ENCODE results near the gene ZFP1.

The ZFP1 gene

GRCh38 chr16:75138636-75139035, 9.7 kb upstream of the ZFP1 start:
- DNase-seq (ENCODE audit: low read depth, low spot score): no peak
- Histone ChIP-seq H3K4me1 (ENCODE audit: insufficient read depth, insufficient read length) (peaks cover 5% of the 10 kb centered on the region), H3K27me3 (ENCODE audit: insufficient read depth, insufficient read length) (no peaks in the 10 kb centered on the region), H3K9ac (ENCODE audit: insufficient read length, low read depth) (no peak overlapping the region), H3K9me3 (ENCODE audit: insufficient read depth, low read length) (no peaks in the 10 kb centered on the region), H3K4me3 (ENCODE audit: insufficient read length, low read depth) (no peak overlapping the region), H3K36me3 (ENCODE audit: insufficient read depth, insufficient read length, low read length) (no peaks in the 10 kb centered on the region)
- no peak for TF ChIP-seq ZNF274 (IDR thresholded peaks at IDR 0.05; ENCODE audit: low read depth, low read length)
- TF ChIP-seq SUZ12 (IDR thresholded peaks at IDR 0.05; ENCODE audit: extremely low read depth, insufficient read depth, insufficient read length): no peak
- no peak for TF ChIP-seq YY1 (IDR thresholded peaks at IDR 0.05; ENCODE audit: insufficient read depth, insufficient read length)

- no peak overlapping the region for H3K9ac ChIP-seq (ENCODE audit: insufficient read length, low read depth)
- peaks cover 5% of the 10 kb centered on the region for H3K4me1 ChIP-seq (ENCODE audit: insufficient read depth, insufficient read length)
- H3K9me3 ChIP-seq (ENCODE audit: insufficient read depth, low read length): no peaks in the 10 kb centered on the region
- H3K4me3 ChIP-seq (ENCODE audit: insufficient read length, low read depth): no peak overlapping the region
- TF ChIP-seq ZNF274 (IDR thresholded peaks at IDR 0.05; ENCODE audit: low read depth, low read length): no peak
- no peak for TF ChIP-seq YY1 (IDR thresholded peaks at IDR 0.05; ENCODE audit: insufficient read depth, insufficient read length)
- no peak for TF ChIP-seq SUZ12 (IDR thresholded peaks at IDR 0.05; ENCODE audit: extremely low read depth, insufficient read depth, insufficient read length)
- H3K27me3 ChIP-seq (ENCODE audit: insufficient read depth, insufficient read length): no peaks in the 10 kb centered on the region
- DNase-seq (ENCODE audit: low read depth, low spot score): no peak
- H3K36me3 ChIP-seq (ENCODE audit: insufficient read depth, insufficient read length, low read length): no peaks in the 10 kb centered on the region
Measured at GRCh38 chr16:75139498-75139897, 8.8 kb upstream of the ZFP1 start.

GRCh38 chr16:75143941-75144340, 4.4 kb upstream of the ZFP1 start:
- H3K27me3 ChIP-seq (ENCODE audit: insufficient read depth, insufficient read length): no peaks in the 10 kb centered on the region

GRCh38 chr16:75147968-75148310, 385 bp upstream of the ZFP1 start:
- no peak overlapping the region for H3K9ac ChIP-seq (ENCODE audit: insufficient read length, low read depth)

More at GRCh38 chr16:75143941-75144340, 4.4 kb upstream of the ZFP1 start:
- DNase-seq (ENCODE audit: low read depth, low spot score): no peak
- Histone ChIP-seq H3K4me3 (ENCODE audit: insufficient read length, low read depth) (no peak overlapping the region), H3K9me3 (ENCODE audit: insufficient read depth, low read length) (peaks cover 9% of the 10 kb centered on the region; the same call in 1 of the 2 replicates), H3K9ac (ENCODE audit: insufficient read length, low read depth) (no peak overlapping the region), H3K4me1 (ENCODE audit: insufficient read depth, insufficient read length) (no peaks in the 10 kb centered on the region), H3K36me3 (ENCODE audit: insufficient read depth, insufficient read length, low read length) (no peaks in the 10 kb centered on the region)
- TF ChIP-seq YY1 (IDR thresholded peaks at IDR 0.05; ENCODE audit: insufficient read depth, insufficient read length) (no peak), ZNF274 (IDR thresholded peaks at IDR 0.05; ENCODE audit: low read depth, low read length) (no peak), SUZ12 (IDR thresholded peaks at IDR 0.05; ENCODE audit: extremely low read depth, insufficient read depth, insufficient read length) (no peak)

GRCh38 chr16:75151798-75152197, 3.5 kb downstream of the ZFP1 start:
- Histone ChIP-seq H3K9me3 (ENCODE audit: insufficient read depth, low read length) (peaks cover 32% of the 10 kb centered on the region), H3K9ac (ENCODE audit: insufficient read length, low read depth) (no peak overlapping the region), H3K36me3 (ENCODE audit: insufficient read depth, insufficient read length, low read length) (peaks cover 26% of the 10 kb centered on the region), H3K4me3 (ENCODE audit: insufficient read length, low read depth) (no peak overlapping the region), H3K27me3 (ENCODE audit: insufficient read depth, insufficient read length) (no peaks in the 10 kb centered on the region), H3K4me1 (ENCODE audit: insufficient read depth, insufficient read length) (no peaks in the 10 kb centered on the region)
- TF ChIP-seq YY1 (IDR thresholded peaks at IDR 0.05; ENCODE audit: insufficient read depth, insufficient read length) (no peak), SUZ12 (IDR thresholded peaks at IDR 0.05; ENCODE audit: extremely low read depth, insufficient read depth, insufficient read length) (no peak), ZNF274 (IDR thresholded peaks at IDR 0.05; ENCODE audit: low read depth, low read length) (no peak)
- no peak for DNase-seq (ENCODE audit: low read depth, low spot score)

More at GRCh38 chr16:75147968-75148310, 385 bp upstream of the ZFP1 start:
- TF ChIP-seq ZNF274 (IDR thresholded peaks at IDR 0.05; ENCODE audit: low read depth, low read length) (no peak), YY1 (IDR thresholded peaks at IDR 0.05; ENCODE audit: insufficient read depth, insufficient read length) (no peak), SUZ12 (IDR thresholded peaks at IDR 0.05; ENCODE audit: extremely low read depth, insufficient read depth, insufficient read length) (no peak)
- peaks cover 7% of the 10 kb centered on the region for H3K36me3 ChIP-seq (ENCODE audit: insufficient read depth, insufficient read length, low read length)
- no peak for DNase-seq (ENCODE audit: low read depth, low spot score)
- peaks cover 34% of the 10 kb centered on the region for H3K9me3 ChIP-seq (ENCODE audit: insufficient read depth, low read length)
- no peaks in the 10 kb centered on the region for H3K4me1 ChIP-seq (ENCODE audit: insufficient read depth, insufficient read length)
- H3K4me3 ChIP-seq (ENCODE audit: insufficient read length, low read depth): no peak overlapping the region
- no peaks in the 10 kb centered on the region for H3K27me3 ChIP-seq (ENCODE audit: insufficient read depth, insufficient read length)

GRCh38 chr16:75152635-75153034, 4.3 kb downstream of the ZFP1 start:
- Histone ChIP-seq H3K4me3 (ENCODE audit: insufficient read length, low read depth) (no peak overlapping the region), H3K9ac (ENCODE audit: insufficient read length, low read depth) (no peak overlapping the region), H3K27me3 (ENCODE audit: insufficient read depth, insufficient read length) (no peaks in the 10 kb centered on the region), H3K9me3 (ENCODE audit: insufficient read depth, low read length) (peaks cover 36% of the 10 kb centered on the region), H3K36me3 (ENCODE audit: insufficient read depth, insufficient read length, low read length) (peaks cover 30% of the 10 kb centered on the region), H3K4me1 (ENCODE audit: insufficient read depth, insufficient read length) (no peaks in the 10 kb centered on the region)
- TF ChIP-seq YY1 (IDR thresholded peaks at IDR 0.05; ENCODE audit: insufficient read depth, insufficient read length): no peak
- TF ChIP-seq SUZ12 (IDR thresholded peaks at IDR 0.05; ENCODE audit: extremely low read depth, insufficient read depth, insufficient read length): no peak
- no peak for TF ChIP-seq ZNF274 (IDR thresholded peaks at IDR 0.05; ENCODE audit: low read depth, low read length)
- DNase-seq (ENCODE audit: low read depth, low spot score): no peak

GRCh38 chr16:75160386-75160785, 12.1 kb downstream of the ZFP1 start:
- no peak for DNase-seq (ENCODE audit: low read depth, low spot score)
- no peak for TF ChIP-seq YY1 (IDR thresholded peaks at IDR 0.05; ENCODE audit: insufficient read depth, insufficient read length)
- TF ChIP-seq ZNF274 (IDR thresholded peaks at IDR 0.05; ENCODE audit: low read depth, low read length): no peak
- TF ChIP-seq SUZ12 (IDR thresholded peaks at IDR 0.05; ENCODE audit: extremely low read depth, insufficient read depth, insufficient read length): no peak
- Histone ChIP-seq H3K4me1 (ENCODE audit: insufficient read depth, insufficient read length) (no peaks in the 10 kb centered on the region), H3K4me3 (ENCODE audit: insufficient read length, low read depth) (no peak overlapping the region), H3K9me3 (ENCODE audit: insufficient read depth, low read length) (peaks cover 38% of the 10 kb centered on the region), H3K36me3 (ENCODE audit: insufficient read depth, insufficient read length, low read length) (peaks cover 39% of the 10 kb centered on the region), H3K27me3 (ENCODE audit: insufficient read depth, insufficient read length) (no peaks in the 10 kb centered on the region), H3K9ac (ENCODE audit: insufficient read length, low read depth) (no peak overlapping the region)

Measured in NT2/D1 (cell line).